CD4-positive, alpha-beta T cell treated with Interferon gamma for 1 hour (primary cell): Measurements from ENCODE around the gene DHRS13.

Experiments
- DNase-seq: peaks from one replicate; pipeline ENCODE4 v3.0.0-alpha.2; 2020

Gene DHRS13, protein sequence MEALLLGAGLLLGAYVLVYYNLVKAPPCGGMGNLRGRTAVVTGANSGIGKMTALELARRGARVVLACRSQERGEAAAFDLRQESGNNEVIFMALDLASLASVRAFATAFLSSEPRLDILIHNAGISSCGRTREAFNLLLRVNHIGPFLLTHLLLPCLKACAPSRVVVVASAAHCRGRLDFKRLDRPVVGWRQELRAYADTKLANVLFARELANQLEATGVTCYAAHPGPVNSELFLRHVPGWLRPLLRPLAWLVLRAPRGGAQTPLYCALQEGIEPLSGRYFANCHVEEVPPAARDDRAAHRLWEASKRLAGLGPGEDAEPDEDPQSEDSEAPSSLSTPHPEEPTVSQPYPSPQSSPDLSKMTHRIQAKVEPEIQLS

DNA sequence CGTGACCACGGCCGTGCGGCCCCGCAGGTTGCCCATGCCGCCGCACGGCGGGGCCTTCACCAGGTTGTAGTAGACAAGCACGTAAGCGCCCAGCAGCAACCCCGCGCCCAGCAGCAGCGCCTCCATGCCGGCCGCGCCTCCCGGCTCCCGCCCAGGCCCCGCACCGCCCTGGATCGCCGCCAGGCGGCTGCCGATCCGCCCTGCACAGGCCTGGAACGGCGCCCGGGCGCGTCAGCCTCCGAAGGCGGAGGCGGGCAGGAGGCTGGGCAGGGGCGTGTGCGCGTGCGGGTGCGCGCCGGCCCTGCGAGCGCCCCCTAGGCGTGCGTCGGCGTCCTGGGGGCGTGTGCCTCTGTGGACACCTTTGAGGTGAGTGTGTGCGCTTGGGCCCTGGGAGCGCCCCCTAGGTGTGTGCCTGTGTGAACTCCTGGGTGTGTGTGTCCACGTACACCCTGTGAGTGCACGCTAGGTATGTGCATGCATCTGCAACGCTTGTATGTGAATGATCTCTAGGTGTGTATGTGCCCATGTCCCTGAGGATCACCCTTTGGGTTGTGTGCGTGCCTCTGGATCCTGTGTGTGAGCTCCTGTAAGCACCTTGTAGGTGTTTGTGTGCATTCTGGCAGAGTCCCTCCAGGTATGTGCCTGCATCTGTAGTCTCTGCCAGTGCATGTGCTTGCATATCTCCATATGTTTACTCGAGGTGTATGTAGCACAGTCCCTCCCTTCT, at the start of gene DHRS13:
Gene DHRS13, minus strand, starts transcription at position 261 of the 727 bp plus-strand sequence. Its CDS starts 135 bp downstream, at position 126.
- peak; percentile 95 for DNase-seq

- DNase-seq = peak; percentile 99
Observed at GRCh38 chr17:28951991-28952975, 49.4 kb upstream of the DHRS13 start.

GRCh38 chr17:28951428-28951990, 48.6 kb upstream of the DHRS13 start, which contains the start of gene PHF12:
Gene PHF12 (minus strand): TSS chr17:28951518. CDS start chr17:28950960, 558 bp downstream.
- peak; percentile 100 for DNase-seq

- DNase-seq = no peak
Observed at GRCh38 chr17:28950752-28951427, 48.0 kb upstream of the DHRS13 start.

GRCh38 chr17:28950017-28950751, 47.3 kb upstream of the DHRS13 start:
- peak; percentile 61 for DNase-seq

GRCh38 chr17:28949185-28950016, 46.5 kb upstream of the DHRS13 start:
- peak; percentile 53 for DNase-seq

DNA sequence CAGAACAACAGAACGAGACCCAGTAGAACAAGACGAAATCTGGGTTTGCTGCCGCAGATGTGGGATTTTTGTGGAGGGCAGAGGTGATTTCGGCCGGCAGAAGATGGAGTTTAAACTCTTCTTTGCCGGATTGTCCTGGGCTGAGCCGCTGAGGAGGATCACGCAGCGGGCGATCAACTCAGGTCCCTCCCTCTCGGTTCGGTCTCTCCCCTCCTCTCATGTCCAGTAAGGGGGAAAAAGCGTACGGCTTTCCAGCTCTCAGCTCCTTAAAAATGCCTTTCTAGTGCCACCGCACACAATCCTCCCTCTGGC, 46.0 kb upstream of the DHRS13 start:
- no peak for DNase-seq

- DNase-seq = no peak
Observed at GRCh38 chr17:28948342-28948741, 45.5 kb upstream of the DHRS13 start.

DNA sequence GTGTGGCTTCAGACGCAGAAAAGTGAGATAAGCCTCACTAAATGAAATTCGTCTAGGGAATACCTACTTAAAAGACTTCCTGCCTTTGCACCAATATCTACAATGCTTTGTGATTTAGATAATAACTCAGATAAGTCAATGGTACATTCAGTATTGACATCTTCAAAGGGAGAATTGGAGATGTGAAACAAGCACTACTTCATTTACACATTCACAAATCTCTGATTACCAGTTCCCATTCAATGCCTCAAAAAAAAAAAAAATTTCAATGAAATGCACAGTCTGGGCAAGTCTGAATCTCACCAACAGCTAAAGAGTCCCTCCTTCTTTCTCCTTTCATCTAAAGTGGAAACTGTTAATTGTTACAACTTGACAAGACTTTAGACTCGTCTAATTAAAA, 44.8 kb upstream of the DHRS13 start:
- DNase-seq = no peak

DNA sequence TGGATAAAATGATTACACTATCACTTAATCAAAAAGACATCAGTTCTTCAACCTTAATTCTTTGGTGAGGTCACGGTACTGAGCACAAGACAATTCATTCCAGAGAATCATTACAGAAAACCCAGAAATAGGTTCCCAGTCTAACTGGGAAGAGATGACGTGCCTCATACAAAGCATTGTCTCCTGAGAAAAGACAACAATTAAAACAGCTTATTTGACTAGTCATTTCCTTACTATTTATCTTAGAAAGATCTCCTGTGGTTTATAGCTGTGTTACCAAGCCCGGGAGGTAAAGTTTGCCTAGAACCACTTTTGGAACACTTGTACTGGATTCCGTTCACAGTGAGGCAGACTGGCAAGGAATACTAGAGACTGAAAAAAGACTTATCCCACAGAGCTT, 43.4 kb upstream of the DHRS13 start:
- DNase-seq = no peak

DNA sequence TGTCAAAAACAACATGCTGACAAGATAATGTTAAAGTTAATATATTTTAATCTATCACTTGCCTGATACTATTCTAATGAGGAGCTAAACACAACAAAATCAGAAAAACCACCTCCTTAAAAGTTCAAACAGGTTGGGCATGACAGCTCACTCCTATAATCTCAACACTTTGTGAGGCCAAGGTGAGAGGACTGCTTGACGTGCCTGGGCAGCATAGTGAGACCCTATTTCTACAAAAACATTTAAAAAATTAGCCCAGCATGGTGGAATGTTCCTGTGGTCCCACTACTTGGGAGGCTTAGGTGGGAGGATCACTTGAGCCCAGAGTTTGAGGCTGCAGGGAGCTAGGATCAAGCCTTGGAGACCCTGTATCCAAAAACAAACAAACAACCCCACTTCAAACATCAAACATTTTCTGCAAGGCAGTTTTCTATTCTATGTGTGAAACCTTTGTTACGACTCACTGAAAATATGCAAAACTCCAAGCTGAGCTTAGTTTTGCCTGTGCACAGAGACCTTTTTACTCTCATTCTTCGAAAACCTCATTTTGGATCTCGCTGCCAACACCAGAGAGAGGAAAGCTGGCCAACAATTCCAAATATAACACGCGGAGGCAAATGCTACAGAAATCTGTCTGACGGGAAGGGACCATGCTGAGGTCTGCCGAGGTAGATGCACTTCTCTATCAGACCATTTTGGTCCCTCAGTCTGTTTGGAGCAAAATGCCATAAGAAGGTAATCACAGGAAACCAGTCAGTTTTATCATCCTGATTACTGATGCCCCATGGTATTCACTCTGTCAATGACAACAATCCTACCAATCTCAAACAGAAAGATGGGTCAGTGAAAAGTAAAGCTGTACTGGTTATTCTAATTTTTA, 42.2 kb upstream of the DHRS13 start:
- DNase-seq = no peak

DNA sequence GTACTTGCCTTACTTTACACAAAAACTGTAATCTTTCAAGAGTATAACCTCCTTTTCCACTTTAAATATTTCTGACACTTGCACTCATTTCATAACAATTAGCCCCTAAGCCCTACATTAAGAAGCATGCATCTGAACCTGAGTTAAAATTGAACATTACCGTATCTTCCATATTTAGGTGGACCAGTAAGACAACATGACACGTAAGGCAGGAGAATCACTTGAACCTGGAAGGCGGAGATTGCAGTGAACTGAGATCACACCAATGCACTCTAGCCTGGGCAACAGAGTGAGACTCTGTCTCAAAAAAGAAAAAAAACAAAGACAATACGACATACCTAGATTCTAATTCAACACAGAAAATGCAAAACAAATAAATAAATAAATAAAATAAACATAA, 41.5 kb upstream of the DHRS13 start:
- DNase-seq = no peak

- no peak for DNase-seq
Observed at GRCh38 chr17:28942925-28943324, 40.0 kb upstream of the DHRS13 start.

DNA sequence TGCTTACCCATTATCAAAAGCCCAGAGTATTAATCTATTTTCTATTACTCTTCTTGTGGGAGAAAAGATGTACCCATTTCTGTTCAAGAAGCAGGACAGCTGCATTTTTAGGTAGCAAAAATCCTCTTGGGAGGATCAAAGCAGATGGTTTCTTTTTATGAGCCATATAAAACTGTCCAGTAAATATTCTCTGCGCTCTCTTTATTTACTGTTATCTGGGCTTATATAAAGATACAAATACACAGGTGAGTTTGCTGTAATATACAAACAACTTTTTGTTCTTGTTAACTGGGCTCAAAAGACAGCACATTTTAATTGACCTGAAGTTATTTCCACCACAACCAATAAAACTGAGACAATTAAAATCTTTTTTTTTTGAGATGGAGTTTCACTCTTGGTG, 38.4 kb upstream of the DHRS13 start:
- DNase-seq = no peak

- DNase-seq = no peak
Observed at GRCh38 chr17:28940675-28941074, 37.8 kb upstream of the DHRS13 start.

GRCh38 chr17:28940142-28940541, 37.3 kb upstream of the DHRS13 start:
- DNase-seq = no peak

DNA sequence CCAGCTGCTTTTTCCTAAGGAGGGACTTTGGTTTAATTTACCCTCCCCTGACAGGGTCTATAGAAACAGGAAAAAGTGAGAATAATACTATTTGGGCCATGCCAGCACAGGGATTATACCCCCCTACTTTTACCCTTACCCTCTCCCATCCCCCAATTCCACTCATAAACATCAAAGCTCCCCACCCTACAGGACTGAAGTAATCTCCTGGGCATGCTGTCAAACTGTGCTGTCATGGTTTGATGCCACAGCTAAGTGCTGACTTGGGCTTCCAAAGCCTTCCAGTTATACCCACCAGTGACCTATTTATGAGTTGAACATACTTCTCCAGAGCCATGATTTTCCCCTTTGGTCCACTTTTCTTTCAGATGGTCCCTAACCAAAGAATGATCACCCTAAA, 35.7 kb upstream of the DHRS13 start:
- no peak for DNase-seq

DNA sequence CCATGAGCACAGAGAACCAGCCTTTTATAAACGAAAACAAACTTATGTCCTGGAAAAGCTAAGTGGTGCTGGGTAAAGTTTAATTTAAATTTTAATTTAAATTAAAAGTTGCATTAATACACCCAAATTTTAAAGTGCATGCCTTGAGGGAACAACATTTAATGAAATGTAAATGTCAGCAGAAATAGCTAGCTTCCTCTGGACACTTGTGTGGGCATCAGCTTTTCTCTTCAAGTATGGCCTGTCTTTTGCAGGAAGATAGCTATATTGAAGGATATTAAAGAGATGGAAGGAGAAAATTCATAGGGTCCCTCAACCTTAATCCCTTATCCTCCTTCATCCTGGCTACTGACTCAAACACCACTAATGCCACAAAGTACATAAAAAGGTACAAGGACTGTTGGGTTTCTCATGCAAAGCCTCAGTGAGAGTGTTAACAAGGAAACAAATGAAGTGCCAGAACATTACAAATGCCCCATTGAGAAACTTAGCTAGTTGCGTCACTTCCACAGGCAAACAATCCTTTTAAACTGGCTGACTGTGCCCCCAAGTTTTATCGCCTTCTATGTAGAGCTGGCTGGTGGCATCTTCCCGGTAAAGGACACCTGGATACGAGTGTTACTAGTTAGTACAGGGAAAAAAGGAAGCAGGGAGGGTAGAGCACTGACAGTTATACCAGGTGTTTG, 34.3 kb upstream of the DHRS13 start:
- DNase-seq = no peak
